ENCODE data around the gene BTBD19.
"Not testable (repeated sequence)": the region's sequence is repeated elsewhere in the genome, so short reads cannot be mapped to it uniquely, and the experiment has no call there.

BTBD19 gene

DNA sequence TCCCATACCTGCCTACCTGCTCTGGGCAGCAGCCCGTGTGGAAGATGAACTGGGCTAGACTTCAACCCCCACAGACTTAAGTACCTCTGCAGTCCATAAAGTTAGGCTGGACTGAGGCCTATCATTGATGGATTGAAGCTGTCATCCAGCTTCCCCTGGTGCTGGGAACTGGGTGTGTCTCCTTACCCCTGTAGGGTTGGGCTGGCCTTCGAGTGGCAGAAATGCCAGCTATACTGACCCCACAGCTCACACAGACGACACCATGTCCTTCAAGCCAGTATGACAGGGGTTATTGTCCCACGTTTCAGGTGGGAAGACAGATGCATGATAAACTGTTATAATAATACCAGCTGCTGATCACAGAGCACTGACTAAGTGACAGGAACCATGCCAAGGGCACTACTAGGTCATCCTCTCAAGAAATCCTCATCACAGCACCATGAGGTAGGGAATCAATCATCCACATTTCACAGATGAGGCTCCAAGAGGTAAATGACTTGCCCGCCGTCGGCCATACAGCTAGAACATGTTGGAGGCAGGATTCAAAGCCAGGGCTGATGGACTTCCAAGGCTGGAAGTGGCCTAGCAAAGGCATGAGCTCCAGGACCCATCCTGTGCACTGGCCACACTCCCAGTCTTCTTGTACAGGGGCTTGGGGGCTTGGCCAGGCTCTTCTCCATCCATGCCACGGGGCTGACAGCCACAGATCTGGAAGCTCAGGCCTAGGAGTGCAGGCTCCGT, 20.0 kb upstream of the BTBD19 start, which contains the start of gene BEST4:
Gene BEST4 (minus strand): TSS at position 51 of the 741 bp plus-strand sequence. CDS start 465 bp downstream, outside the sequence.
- DNase-seq: no peak

GRCh38 chr1:44790968-44791801, 17.1 kb upstream of the BTBD19 start:
- DNase-seq: no peak

DNA sequence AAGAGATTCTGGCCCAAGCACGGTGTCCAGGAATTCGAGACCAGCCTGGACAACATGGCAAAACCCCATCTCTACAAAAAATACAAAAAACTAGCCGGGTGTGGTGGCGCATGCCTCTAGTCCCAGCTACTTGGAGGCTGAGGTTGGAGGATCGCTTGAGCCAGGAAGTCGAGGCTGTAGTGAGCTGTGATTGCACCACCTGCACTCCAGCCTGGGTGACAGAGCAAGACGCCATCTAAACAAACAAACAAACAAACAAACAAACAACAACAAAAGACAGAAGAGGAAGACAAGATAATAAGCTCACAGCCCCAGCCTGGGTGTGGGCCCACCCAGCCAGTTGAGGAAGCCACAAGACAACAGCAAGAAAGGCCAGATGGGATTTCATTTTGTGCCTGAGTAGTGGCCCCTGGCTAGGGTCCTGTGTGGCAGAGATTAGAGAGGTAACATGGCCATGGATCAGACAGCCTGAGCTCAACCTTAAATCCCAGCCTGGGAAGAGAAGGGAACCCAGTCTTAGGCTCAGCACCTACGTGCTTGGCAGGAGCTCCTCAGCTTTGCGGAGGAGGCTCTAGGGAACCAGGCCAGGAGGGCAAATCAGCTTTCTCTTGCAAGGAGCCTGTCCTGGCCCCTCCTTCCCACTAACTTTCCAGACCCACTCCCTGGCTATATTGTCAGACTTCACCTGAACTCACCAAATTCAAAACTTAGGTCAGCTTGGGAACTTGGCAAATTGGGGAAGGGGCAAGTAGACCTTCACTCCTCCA, 15.4 kb upstream of the BTBD19 start:
- DNase-seq: no peak

GRCh38 chr1:44797886-44798285, 10.4 kb upstream of the BTBD19 start:
- DNase-seq: not testable (repeated sequence)

DNA sequence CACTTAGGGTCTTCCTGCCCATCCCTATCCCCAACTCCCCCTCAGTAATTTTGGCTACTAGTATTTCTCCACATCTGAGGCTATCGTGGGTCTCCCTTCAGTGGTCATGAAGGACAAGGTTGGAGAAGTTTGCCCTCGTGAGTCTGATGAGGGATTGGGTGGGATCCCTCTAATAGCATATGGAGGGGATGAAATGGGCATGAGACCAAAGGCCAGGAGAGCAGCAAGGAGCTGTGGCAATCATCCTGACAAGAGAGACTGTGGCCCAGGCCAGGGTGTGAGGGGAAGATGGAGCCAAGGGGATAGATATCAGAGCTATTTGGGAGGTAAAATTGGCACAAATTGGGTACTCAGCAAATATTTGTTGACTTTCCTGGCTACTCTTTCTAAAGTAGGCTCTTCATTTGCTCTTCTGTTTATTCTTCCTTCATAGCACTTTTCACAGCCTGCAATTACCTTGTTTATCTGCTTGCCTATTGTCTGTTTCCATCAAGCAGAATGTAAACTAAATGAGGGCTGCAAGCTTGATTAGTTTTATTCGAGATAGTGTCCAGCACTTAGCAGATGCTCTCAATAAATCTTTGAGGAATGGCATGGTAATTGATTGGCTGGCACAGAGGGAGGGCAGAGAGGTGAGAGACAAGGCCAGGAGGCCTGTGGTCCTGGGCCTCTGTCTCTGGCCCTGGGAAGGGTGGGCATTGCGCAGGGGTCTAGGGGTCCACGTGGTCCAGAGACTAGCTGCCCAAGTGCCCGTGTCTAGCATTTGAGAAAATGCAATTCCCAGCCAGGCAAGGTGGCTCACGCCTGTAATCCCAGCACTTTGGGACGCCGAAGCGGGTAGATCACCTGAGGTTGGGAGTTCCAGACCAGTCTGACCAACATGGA, 9.6 kb upstream of the BTBD19 start:
- DNase-seq: no peak

GRCh38 chr1:44799770-44800584, 8.3 kb upstream of the BTBD19 start, which contains the start of gene PLK3:
PLK3 (plus strand) TSS chr1:44800377; CDS start chr1:44800464, 87 bp downstream.
- DNase-seq: peak; percentile 91 to 93

DNA sequence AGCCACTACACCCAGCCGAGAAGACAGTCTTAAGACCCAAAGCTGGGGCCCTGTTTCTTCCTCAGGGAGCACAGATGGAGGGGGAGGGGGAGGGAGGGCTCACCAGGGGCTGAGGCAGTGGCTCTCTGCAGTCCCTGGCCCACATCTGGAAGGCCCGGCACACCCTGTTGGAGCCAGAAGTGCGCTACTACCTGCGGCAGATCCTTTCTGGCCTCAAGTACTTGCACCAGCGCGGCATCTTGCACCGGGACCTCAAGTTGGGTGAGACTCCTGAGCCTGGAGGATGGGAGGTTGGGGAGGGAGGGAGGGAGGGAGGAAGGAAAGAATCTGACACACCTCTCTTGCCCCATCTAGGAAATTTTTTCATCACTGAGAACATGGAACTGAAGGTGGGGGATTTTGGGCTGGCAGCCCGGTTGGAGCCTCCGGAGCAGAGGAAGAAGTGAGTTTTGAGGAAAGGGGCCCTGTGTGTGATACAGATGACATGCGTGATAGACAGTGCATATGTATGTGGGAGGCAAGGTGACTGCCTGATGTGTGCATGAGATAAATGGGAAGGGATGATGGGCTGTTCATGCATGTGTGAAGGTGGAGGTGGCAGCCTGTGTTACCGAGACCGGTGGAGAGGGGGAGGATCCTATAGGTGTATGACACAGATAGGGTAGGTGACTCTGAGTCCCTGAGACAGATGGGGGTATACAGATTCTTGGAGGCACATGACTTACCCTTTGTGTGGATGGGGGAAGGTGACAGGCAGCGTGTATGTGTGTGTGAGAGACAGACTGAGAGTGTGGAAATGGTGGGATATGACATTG, 6.6 kb upstream of the BTBD19 start:
- no peak for DNase-seq

- DNase-seq: no peak
Measured at GRCh38 chr1:44802306-44803061, 5.8 kb upstream of the BTBD19 start.

DNA sequence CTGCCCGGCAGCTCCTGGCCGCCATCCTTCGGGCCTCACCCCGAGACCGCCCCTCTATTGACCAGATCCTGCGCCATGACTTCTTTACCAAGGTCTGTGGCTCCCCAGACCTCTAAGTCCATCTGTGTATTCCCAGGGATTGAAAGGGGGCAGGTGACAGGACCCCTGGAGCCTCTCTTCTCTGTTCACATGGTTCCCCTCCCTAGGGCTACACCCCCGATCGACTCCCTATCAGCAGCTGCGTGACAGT, 5.3 kb upstream of the BTBD19 start:
- DNase-seq: no peak

GRCh38 chr1:44803312-44804095, 4.8 kb upstream of the BTBD19 start:
- DNase-seq: no peak

GRCh38 chr1:44805311-44806024, 2.9 kb upstream of the BTBD19 start:
- no peak for DNase-seq

- DNase-seq: no peak
Measured at GRCh38 chr1:44806025-44806703, 2.2 kb upstream of the BTBD19 start.

DNA sequence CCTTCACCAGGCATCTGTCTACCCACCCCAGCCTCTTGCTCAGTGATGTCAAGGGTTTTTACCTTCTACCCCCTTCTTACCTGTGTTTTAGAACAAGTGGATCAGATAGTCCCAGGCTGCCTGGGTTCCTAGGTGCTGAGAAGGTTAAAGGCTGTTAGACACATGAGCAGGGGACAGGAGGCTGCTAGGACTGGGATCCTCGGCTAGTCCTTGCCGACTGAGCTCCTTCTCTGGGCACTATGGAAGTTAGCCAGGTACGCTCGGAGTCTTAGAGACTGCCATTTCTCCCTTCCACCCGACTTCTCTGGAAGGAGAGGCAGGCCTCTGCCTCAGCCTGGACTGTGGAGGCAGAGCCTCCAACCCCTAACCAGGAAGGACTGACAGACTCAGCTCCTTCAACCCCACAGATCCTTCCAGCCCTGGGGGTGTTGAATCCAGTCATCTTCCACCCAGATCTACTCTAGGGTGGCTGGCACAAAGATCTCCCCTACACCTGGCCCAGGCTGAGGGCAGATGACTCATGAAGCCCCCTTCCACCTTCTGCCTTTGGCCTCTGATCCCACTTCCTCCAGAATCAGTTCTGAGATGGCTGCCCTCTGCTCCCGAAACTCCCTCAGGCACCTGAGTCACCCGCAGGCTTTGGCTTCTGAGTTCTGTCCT, 1.5 kb upstream of the BTBD19 start, which contains the start of gene DYNLT4:
Gene DYNLT4 (minus strand): TSS at position 648 of the 660 bp plus-strand sequence. CDS start 683 bp downstream, outside the sequence.
- DNase-seq: no peak

- DNase-seq: peak; percentile 96 to 97
Measured at GRCh38 chr1:44807364-44808062, 810 bp upstream of the BTBD19 start.

DNA sequence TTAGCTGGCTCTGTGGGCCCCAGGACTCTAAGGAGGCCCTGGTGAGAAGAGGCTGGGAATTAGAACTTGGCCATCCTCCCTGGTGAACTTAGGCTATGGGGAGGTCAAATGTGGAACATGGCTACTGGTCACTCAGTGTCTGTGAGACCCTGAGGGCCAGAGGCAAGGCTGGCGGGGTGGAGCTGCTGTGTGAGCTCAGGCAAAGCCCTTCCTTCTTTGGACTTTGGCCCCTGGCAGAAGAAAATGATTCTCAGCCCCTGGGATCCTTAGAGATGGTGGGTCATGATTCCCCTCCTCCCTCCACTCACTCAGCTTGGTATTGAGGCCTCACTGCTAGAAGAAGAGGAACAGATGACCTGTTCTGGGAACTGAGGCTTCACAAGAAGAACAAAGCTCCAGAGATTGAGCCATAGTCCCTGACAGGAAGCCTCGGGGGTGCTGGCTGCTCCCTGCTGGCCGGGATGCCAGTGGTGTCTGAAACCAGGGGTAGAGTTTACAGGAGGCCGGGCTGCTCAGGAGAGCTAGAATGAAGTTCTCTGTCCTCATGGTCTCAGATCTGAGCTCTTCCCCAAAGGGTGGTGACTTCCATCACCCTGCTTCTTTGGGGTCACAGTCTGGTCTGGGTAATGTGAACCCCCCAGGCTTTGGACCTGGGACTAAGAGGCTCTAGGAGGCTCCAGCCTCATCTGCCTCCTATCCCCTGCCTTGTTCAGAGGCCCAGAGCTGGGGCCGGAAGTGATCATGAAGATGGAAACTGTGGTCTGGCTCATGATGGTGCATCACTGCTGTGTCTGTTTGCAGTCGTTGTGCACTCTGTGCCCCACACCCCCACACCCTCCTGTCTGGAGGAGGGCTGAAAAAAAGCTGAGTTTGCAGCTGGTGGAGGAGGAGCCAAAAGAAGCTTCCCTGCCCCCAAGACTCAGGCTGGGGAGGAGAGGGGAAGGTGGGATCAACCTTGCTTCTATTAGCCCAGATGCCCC, 905 bp downstream of the BTBD19 start:
- DNase-seq: no peak
